Measurements from ENCODE around the gene NKX1-1.

NKX1-1 gene

GRCh38 chr4:1356181-1356998 is 49.9 kb downstream of the NKX1-1 start:
- peak; percentile 49 for DNase-seq

- DNase-seq = no peak
Observed at GRCh38 chr4:1355378-1355777, 50.9 kb downstream of the NKX1-1 start.

- no peak for DNase-seq
Observed at GRCh38 chr4:1354983-1355275, 51.3 kb downstream of the NKX1-1 start.

- DNase-seq = no peak
Observed at GRCh38 chr4:1354136-1354982, 51.9 kb downstream of the NKX1-1 start.

- no peak for DNase-seq
Observed at GRCh38 chr4:1353186-1354055, 52.8 kb downstream of the NKX1-1 start.

Data from fibroblast of upper back skin (primary cell).